GM12878 (cell line): Measurements from ENCODE around the gene TRAF2. TPM values are rescaled to one million over a fixed set of nuclear protein-coding genes. Genes with fewer than 3 reads are reported as not detected.

Source experiments
- CBFB ChIP-seq: IDR thresholded peaks from 2 replicates; pipeline ENCODE4 v1.6.1; 2016; ENCODE audit warnings: antibody characterized with exemption, low read depth
- ZBTB33 ChIP-seq: fragments of 450-650 bp; IDR thresholded peaks from 2 replicates; pipeline ENCODE4 v1.6.1; 2017; ENCODE audit warnings: mild to moderate bottlenecking
- ZBTB40 ChIP-seq: fragments of 450-650 bp; IDR thresholded peaks from 2 replicates; pipeline ENCODE4 v1.6.1; 2016; ENCODE audit warnings: mild to moderate bottlenecking, moderate library complexity, borderline replicate concordance
- polyA plus RNA-seq, 11 experiments: library from polyadenylated mRNA; depleted of rRNA in 4 of 11; unstranded in 6 of 11; stranded (reverse) in 5 of 11; fragments of >200 nt; fragmentation: Nextera tagmentation in 4 of 11; fragmentation: Illumina TruSeq in 1 of 11; extraction: Ambion mirVana in 4 of 11; extraction: Trizol in 1 of 11; gene quantifications; 1 replicate in 1 of 11; 2 replicates in 10 of 11; pipeline versions ENCODE4 v1.2.1 to v1.2.3, GENCODE V29; 2011 to 2016; ENCODE audit warnings: inconsistent platforms in 2 of 11, missing spikeins in 2 of 11, low read depth in 1 of 11
- total RNA-seq, 4 experiments: library from RNA; depleted of rRNA in 3 of 4; stranded (reverse); fragments of >200 nt in 3 of 4; fragmentation: Illumina TruSeq in 1 of 4; extraction: Trizol in 1 of 4; gene quantifications; 2 replicates each; pipeline versions ENCODE4 v1.2.1 to v1.2.3, GENCODE V29; 2013 to 2021

The TRAF2 gene
- total and polyA plus RNA-seq, 10 of the 15 experiments (the other 5 are each of a cell fraction or from before 2014, with no cell fraction given), result 0.34 to 39.5 (median 18.7) TPM

GRCh38 chr9:136861874-136862457 is 24.4 kb upstream of the TRAF2 start (continued):
- TF ChIP-seq ZBTB40 (no peak), CBFB (no peak), ZBTB33 (no peak)
- TF ChIP-seq, all 136 proteins: peak for 0
